Skeletal muscle cell (primary cell): ENCODE measurements around the gene NMBR.
"Not testable (repeated sequence)": the region's sequence is repeated elsewhere in the genome, so short reads cannot be mapped to it uniquely, and the experiment has no call there.

ENCODE experiments used
- DNase-seq: peaks from one replicate; pipeline ENCODE4 v3.0.0-alpha.2; 2010; ENCODE audit warnings: low read depth
- H3K4me3 ChIP-seq: 2 replicates; pipeline ENCODE4 v1.5.1; 2011; ENCODE audit warnings: low read depth, mild to moderate bottlenecking, control low read depth, low read length, moderate library complexity

The NMBR gene

GRCh38 chr6:142146828-142147662 is at the start of gene NMBR, which contains the start of gene VTA1:
NMBR (minus strand) TSS chr6:142147122; CDS start chr6:142088658, 58,464 bp downstream.
VTA1 (plus strand) TSS chr6:142147263; CDS start chr6:142147288, 25 bp downstream.
- DNase-seq: peak; percentile 99
- peak within 1 kb of the TSS; percentile 89 for H3K4me3 ChIP-seq

- H3K4me3 ChIP-seq: no peak overlapping the region
- DNase-seq: no peak
Observed at GRCh38 chr6:142195862-142196541, 49.1 kb upstream of the NMBR start.

DNA sequence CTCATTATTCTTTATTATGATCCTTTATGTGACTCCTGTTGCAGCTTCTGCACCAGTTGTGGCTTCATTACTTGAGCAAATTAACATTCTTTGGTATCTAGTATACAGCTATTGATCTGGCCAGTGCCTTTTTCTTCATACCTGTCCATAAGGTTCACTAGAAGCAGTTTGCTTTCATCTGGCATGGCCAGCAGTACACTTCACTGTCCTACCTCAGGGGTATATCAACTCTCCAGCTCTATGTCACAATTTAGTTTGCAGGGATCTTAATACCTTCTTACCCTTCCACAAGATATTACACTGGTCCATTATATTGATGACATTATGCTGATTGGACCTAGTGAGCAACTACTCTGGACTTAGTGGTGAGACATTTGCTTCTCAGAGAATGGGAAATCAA is 46.7 kb upstream of the NMBR start:
- no peak overlapping the region for H3K4me3 ChIP-seq
- DNase-seq: no peak

DNA sequence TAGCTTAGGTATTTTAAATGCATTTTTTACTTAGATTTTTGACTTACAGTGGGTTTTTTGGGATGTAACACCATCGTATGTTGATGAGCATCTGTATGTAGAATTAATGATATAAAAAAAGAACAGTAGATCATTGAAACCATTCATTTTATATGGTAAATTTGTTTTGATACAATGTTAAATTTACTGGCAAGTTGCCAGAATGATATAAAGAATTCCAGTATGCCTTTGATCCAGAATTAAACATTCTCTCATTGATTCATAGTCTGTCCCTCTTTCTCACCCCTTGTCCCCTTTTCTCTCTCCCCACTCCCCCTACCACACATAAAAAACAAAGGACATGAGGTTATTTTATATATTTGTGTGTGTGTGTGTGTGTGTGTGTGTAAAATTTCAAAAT is 45.4 kb upstream of the NMBR start:
- no peak for DNase-seq

DNA sequence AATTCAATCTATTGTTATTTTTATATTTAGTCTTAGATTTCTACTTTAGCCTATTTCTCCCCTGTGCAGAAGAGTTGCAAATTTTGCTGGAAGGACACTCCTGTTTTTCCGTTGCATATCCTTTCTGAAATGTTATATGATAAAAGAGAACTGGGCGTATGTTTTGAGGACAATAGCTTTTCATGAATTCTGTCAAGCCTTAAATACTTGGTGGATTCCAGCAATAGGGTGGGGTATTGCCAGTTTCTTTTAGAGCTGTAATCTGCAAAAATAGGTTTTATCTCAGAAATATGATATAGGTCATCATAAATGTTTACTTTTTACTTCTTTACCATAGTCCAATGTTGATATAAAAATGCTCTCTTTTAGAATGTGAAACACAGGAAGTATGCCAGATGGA is 42.1 kb upstream of the NMBR start:
- DNase-seq: no peak

More for the DNA sequence above, 45.4 kb upstream of the NMBR start:
- H3K4me3 ChIP-seq: no peak overlapping the region

DNA sequence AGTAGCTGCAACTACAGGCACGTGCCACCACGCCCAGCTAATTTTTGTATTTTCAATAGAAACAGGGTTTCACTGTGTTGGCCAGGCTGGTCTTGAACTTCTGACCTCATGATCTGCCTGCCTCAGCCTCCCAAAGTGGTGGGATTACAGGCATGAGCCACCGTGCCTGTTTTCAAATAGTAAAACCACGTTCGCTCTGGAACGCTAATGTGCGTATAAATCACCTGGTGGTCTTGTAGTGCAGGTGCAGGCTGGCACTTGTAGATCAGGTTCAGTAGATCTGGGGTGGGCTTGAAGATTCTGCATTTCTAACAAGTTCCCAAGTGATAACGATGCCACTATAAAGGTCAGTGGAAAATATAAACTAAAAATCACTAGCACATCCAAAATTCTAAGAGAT is 41.4 kb upstream of the NMBR start:
- not testable (repeated sequence) for H3K4me3 ChIP-seq, DNase-seq

More for the DNA sequence above, 42.1 kb upstream of the NMBR start:
- no peak overlapping the region for H3K4me3 ChIP-seq

- peak; percentile 60 for DNase-seq
- H3K4me3 ChIP-seq: no peak overlapping the region
Observed at GRCh38 chr6:142187209-142187608, 40.3 kb upstream of the NMBR start.

DNA sequence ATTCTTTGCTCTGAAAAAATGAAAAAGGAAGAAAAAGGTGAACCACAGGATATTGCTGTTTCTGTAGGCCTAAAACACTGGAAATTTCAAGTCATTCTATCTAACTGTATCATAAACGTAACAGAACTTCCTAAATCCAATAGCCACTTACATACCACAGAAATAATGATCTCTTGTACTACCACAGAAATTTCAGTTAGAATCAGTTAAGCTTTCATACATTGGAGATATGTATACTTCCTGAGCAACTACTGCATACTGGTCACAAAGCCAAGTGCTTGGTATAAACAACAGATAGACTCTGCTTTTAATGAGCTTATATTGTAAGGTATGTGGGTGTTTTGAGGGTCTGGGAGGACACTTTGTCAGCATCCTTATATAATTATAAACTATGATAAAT is 38.7 kb upstream of the NMBR start:
- no peak for DNase-seq
- H3K4me3 ChIP-seq: no peak overlapping the region

- no peak overlapping the region for H3K4me3 ChIP-seq
- no peak for DNase-seq
Observed at GRCh38 chr6:142184307-142184706, 37.4 kb upstream of the NMBR start.

DNA sequence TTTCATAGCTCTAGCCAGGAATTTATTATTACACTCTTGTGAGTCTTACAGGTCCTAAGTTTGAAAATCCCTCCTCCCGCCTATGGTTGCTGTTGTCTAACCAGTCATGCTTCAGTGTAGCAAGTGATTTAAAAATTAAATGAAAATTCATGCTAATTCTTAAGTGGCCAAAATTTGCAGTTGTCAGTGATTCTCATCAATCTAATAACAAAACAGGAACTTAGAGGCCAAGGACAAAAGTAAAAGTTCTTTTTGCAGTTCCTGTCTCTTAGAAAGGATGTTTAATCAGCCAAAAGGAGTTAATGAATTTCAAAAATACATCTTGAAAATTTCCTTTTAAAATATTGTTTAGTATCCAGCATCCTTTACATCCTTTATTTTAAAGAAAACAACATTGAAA is 36.4 kb upstream of the NMBR start:
- no peak for DNase-seq
- H3K4me3 ChIP-seq: no peak overlapping the region

DNA sequence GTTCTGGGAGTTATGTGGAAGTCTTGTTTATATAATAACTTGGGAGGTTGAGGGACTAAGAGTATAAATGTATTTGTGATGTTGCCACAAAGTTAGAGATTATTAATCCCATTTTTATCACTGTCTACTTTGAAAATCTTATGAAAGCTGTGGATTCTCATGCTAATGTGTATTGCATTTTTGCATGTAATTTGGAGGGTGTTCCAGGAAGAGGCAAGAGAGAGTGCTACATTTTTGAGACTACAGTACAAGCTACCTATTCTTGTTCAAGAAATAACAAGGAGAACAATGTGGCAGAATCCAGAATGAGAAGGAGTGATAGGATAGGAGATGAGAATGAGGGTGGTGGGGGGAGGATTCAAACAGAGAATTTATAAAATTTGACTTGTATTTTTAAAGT is 35.1 kb upstream of the NMBR start:
- DNase-seq: no peak
- H3K4me3 ChIP-seq: no peak overlapping the region

GRCh38 chr6:142178129-142178528 is 31.2 kb upstream of the NMBR start:
- no peak overlapping the region for H3K4me3 ChIP-seq
- no peak for DNase-seq

- DNase-seq: no peak
- no peak overlapping the region for H3K4me3 ChIP-seq
Observed at GRCh38 chr6:142174703-142175102, 27.8 kb upstream of the NMBR start.

DNA sequence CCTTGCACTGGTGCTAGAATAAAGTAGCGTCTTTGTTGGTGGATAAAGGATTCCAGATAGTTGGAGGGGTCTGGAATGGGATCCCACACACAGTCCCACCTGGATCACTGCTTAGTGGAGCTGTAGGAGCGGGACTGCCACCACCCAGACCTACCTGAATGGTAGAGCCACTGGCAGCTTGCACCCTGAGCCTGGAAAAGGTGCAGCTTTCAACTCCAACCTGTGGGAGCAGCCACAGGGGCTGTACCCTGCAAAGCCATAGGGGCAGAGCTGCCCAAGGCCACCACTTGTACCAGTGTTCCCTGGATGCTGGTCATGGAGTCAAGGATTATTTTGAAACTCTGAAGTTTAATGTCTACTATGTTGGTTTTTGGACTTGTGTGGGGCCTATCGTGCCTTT is 27.1 kb upstream of the NMBR start:
- H3K4me3 ChIP-seq: no peak overlapping the region
- DNase-seq: no peak

- H3K4me3 ChIP-seq: no peak overlapping the region
- DNase-seq: no peak
Observed at GRCh38 chr6:142172758-142173157, 25.8 kb upstream of the NMBR start.

DNA sequence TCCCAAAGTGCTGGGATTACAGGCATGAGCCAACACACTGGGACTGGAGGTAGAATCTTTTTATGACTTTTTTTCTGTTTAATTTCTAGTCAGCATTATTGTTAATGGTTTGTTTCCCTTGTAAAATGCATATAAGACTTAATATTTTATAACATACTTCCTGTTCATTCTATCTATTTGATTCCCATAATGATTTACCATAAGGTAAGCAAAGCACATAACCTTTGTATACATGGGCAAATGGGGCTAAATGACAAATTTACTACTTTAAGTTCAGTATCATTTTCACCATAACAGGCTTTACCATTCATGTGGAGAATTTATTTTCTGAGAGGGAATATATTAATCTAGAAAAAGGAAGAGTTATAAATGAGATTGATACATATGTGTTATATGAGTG is 24.4 kb upstream of the NMBR start:
- no peak overlapping the region for H3K4me3 ChIP-seq
- no peak for DNase-seq

DNA sequence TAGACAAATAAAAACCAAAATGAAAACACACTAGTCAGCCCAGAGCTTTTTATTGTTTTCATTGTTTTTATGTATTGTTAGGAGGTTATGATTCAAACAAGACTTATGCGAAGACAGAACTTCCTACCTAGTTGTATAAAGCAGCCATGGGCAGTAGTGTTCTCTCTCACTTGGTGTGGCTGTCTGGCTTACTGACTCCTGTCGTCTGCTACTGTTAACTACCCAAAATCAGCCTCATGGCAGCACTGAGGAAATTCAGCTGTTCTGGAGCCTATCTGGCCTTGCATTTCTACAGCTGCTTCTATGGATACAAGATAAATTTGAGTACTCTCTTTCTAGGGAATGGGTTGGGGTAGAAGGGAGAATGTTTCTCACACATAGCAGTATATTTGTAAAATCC is 20.6 kb upstream of the NMBR start:
- no peak overlapping the region for H3K4me3 ChIP-seq
- no peak for DNase-seq

DNA sequence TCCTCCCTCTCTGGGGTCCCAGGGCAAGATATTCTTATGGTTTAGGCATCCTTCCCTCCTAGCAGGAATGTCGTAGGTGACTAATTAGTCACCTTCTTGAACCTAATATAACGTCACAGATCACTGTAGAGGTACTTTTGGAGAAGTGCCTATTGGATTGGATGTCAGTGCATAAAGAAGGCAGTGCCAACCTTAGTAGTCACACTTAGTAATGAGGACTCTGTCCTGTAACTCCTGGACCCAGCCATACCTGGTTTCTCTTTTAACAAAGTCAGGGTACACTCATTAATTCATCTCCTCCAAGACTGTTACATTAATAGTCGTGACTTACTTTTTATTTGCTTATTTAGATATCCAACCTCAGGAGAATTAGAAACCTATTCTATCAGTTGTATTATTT is 20.1 kb upstream of the NMBR start:
- H3K4me3 ChIP-seq: no peak overlapping the region

GRCh38 chr6:142165227-142165626 is 18.3 kb upstream of the NMBR start:
- no peak overlapping the region for H3K4me3 ChIP-seq

More for the DNA sequence above, 20.1 kb upstream of the NMBR start:
- no peak for DNase-seq

GRCh38 chr6:142162780-142163179 is 15.9 kb upstream of the NMBR start:
- no peak for DNase-seq
- H3K4me3 ChIP-seq: no peak overlapping the region

More at GRCh38 chr6:142165227-142165626, 18.3 kb upstream of the NMBR start:
- no peak for DNase-seq

DNA sequence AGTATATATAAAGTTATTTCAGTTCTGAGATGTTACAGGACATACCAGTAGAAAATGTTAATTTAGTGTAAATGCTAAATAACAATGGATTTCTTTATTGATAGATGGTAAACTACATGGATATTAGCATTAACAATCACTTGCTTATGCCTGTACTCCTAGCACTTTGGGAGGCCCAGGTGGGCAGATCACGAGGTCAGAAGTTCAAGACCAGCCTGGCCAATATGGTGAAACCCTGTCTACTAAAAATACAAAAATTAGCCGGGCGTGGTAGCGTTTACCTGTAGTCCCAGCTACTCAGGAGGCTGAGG is 9.8 kb upstream of the NMBR start:
- not testable (repeated sequence) for H3K4me3 ChIP-seq, DNase-seq
